ENCODE measurements around the gene CYB561D1.
"Not testable (repeated sequence)": the region's sequence is repeated elsewhere in the genome, so short reads cannot be mapped to it uniquely, and the experiment has no call there.

- not testable (repeated sequence) for TF ChIP-seq POLR2AphosphoS5 (IDR thresholded peaks at IDR 0.05; ENCODE audit: low read depth); CTCF (IDR thresholded peaks at IDR 0.05; ENCODE audit: insufficient read depth, low read length); SPI1 (IDR thresholded peaks at IDR 0.05; ENCODE audit: borderline replicate concordance, low read depth)
Observed at GRCh38 chr1:109445949-109446695, 47.8 kb upstream of the CYB561D1 start.

Data from HL-60 (cell line).